Measurements from ENCODE around the gene DQX1. TPM values are rescaled to one million over a fixed set of nuclear protein-coding genes. Genes with fewer than 3 reads are reported as not detected.

DQX1 gene
- total RNA-seq, 1 experiment from 2014 or later, result not detected

Other genes with a start within 250 kb of the DQX1 start
- gene SLC4A5, start 182.8 kb downstream of the DQX1 start, total RNA-seq (2014; rRNA removed; shearing (Covaris generic)), result 0.02 TPM in 1 of 2 replicates, not detected in the other
- 51.5 and 87.0 TPM in 2 replicates for gene DCTN1, start 145.9 kb downstream of the DQX1 start, total RNA-seq (2014; rRNA removed; shearing (Covaris generic))
- 0.57 and 1.6 TPM in 2 replicates for gene C2orf81, start 104.6 kb downstream of the DQX1 start, total RNA-seq (2014; rRNA removed; shearing (Covaris generic))
- gene WDR54, start 104.5 kb downstream of the DQX1 start, total RNA-seq (2014; rRNA removed; shearing (Covaris generic)), result 60.2 and 64.7 TPM in 2 replicates
- gene RTKN, start 84.3 kb downstream of the DQX1 start, total RNA-seq (2014; rRNA removed; shearing (Covaris generic)), result 10.5 and 12.1 TPM in 2 replicates
- 7.8 and 27.8 TPM in 2 replicates for gene INO80B, start 71.1 kb downstream of the DQX1 start, total RNA-seq (2014; rRNA removed; shearing (Covaris generic))
- gene WBP1, start 67.8 kb downstream of the DQX1 start, total RNA-seq (2014; rRNA removed; shearing (Covaris generic)), result 45.2 and 55.7 TPM in 2 replicates
- gene MOGS, start 60.8 kb downstream of the DQX1 start, total RNA-seq (2014; rRNA removed; shearing (Covaris generic)), result 52.1 and 77.3 TPM in 2 replicates
- gene MRPL53, start 53.6 kb downstream of the DQX1 start, total RNA-seq (2014; rRNA removed; shearing (Covaris generic)), result 38.0 and 38.2 TPM in 2 replicates
- gene CCDC142, start 43.2 kb downstream of the DQX1 start, total RNA-seq (2014; rRNA removed; shearing (Covaris generic)), result 7.8 TPM in 2 replicates
- gene TTC31, start 43.1 kb downstream of the DQX1 start, total RNA-seq (2014; rRNA removed; shearing (Covaris generic)), result 10.0 and 13.6 TPM in 2 replicates
- 0.10 and 1.6 TPM in 2 replicates for gene LBX2, start 26.6 kb downstream of the DQX1 start, total RNA-seq (2014; rRNA removed; shearing (Covaris generic))
- 28.9 and 31.3 TPM in 2 replicates for gene PCGF1, start 18.5 kb downstream of the DQX1 start, total RNA-seq (2014; rRNA removed; shearing (Covaris generic))
- gene TLX2, start 11.8 kb downstream of the DQX1 start, total RNA-seq (2014; rRNA removed; shearing (Covaris generic)), result 0.10 and 0.34 TPM in 2 replicates
- gene AUP1, start 3.5 kb upstream of the DQX1 start, total RNA-seq (2014; rRNA removed; shearing (Covaris generic)), result 115 and 119 TPM in 2 replicates
- gene HTRA2, start 3.7 kb upstream of the DQX1 start, total RNA-seq (2014; rRNA removed; shearing (Covaris generic)), result 29.4 and 32.0 TPM in 2 replicates
- 43.9 and 66.9 TPM in 2 replicates for gene LOXL3, start 27.7 kb upstream of the DQX1 start, total RNA-seq (2014; rRNA removed; shearing (Covaris generic))
- 7.5 and 13.3 TPM in 2 replicates for gene DOK1, start 28.5 kb upstream of the DQX1 start, total RNA-seq (2014; rRNA removed; shearing (Covaris generic))
- not detected in 2 replicates for gene M1AP, start 122.1 kb upstream of the DQX1 start, total RNA-seq (2014; rRNA removed; shearing (Covaris generic))
- 7.3 and 7.6 TPM in 2 replicates for gene SEMA4F, start 128.0 kb upstream of the DQX1 start, total RNA-seq (2014; rRNA removed; shearing (Covaris generic))

Measured in M059J (cell line).